HepG2 (cell line): Measurements from ENCODE around the gene ZMYND19. TPM values are rescaled to one million over a fixed set of nuclear protein-coding genes. Genes with fewer than 3 reads are reported as not detected.

Experiments
- ATF4 ChIP-seq, 2 experiments: fragments of 450-650 bp in 1 of 2; sonication (generic) in 1 of 2; formaldehyde crosslinking; IDR thresholded peaks; 2 replicates each; pipeline versions ENCODE4 v1.5.0 to v1.8.0; 2020 to 2022; ENCODE audit warnings: mild to moderate bottlenecking in 1 of 2, missing genetic modification reagents in 1 of 2
- FOXJ3 ChIP-seq: sonication (generic); formaldehyde crosslinking; IDR thresholded peaks from 2 replicates; pipeline ENCODE4 v1.4.0; 2020; ENCODE audit warnings: missing genetic modification reagents, mild to moderate bottlenecking, borderline replicate concordance
- GMEB1 ChIP-seq: sonication (generic); formaldehyde crosslinking; IDR thresholded peaks from 2 replicates; pipeline ENCODE4 v1.5.1; 2020; ENCODE audit warnings: missing genetic modification reagents, mild to moderate bottlenecking, borderline replicate concordance
- RXRB ChIP-seq: IDR thresholded peaks from 2 replicates; pipeline ENCODE4 v1.6.1; 2016; ENCODE audit warnings: borderline replicate concordance, missing genetic modification reagents, missing compliant biosample characterization
- SP2 ChIP-seq: sonication (generic); formaldehyde crosslinking; IDR thresholded peaks from 2 replicates; pipeline ENCODE4 v1.5.1; 2020; ENCODE audit warnings: mild to moderate bottlenecking, missing genetic modification reagents
- TAF1 ChIP-seq: sonication (generic); formaldehyde crosslinking; IDR thresholded peaks from 2 replicates; pipeline ENCODE4 v1.4.0; 2020; ENCODE audit warnings: missing genetic modification reagents
- ZBTB40 ChIP-seq, 2 experiments: fragments of 450-650 bp in 1 of 2; sonication (generic) in 1 of 2; formaldehyde crosslinking in 1 of 2; IDR thresholded peaks; 2 replicates each; pipeline versions ENCODE4 v1.6.1 to v1.8.0; 2016 to 2022; ENCODE audit warnings: antibody characterized with exemption in 1 of 2, mild to moderate bottlenecking in 1 of 2, missing genetic modification reagents in 1 of 2
- ZFP36L1 ChIP-seq: sonication (generic); formaldehyde crosslinking; IDR thresholded peaks from 2 replicates; pipeline ENCODE4 v1.8.0; 2022; ENCODE audit warnings: mild to moderate bottlenecking, missing genetic modification reagents, moderate library complexity
- ZNF205 ChIP-seq: IDR thresholded peaks from 2 replicates; pipeline ENCODE4 v1.6.1; 2018; ENCODE audit warnings: missing biosample characterization, missing genetic modification reagents
- ZNF263 ChIP-seq: sonication (generic); formaldehyde crosslinking; IDR thresholded peaks from 2 replicates; pipeline ENCODE4 v1.4.0; 2020; ENCODE audit warnings: missing genetic modification reagents
- ZNF431 ChIP-seq: sonication (generic); formaldehyde crosslinking; IDR thresholded peaks from 2 replicates; pipeline ENCODE4 v1.9.0; 2022; ENCODE audit warnings: missing genetic modification reagents, low read depth, mild to moderate bottlenecking, borderline replicate concordance
- ZNF850 ChIP-seq: sonication (generic); formaldehyde crosslinking; conservative IDR thresholded peaks from 2 replicates; pipeline ENCODE4 v1.9.0; 2021; ENCODE audit warnings: mild to moderate bottlenecking, missing genetic modification reagents
- polyA plus RNA-seq, 8 experiments: library from polyadenylated mRNA; depleted of rRNA in 3 of 8; stranded (reverse) in 7 of 8; unstranded in 1 of 8; fragments of >200 nt; fragmentation: Illumina TruSeq in 4 of 8; extraction: Trizol in 4 of 8; gene quantifications; 2 replicates each; pipeline versions ENCODE4 v1.2.1 to v1.2.3, GENCODE V29; 2011 to 2016; ENCODE audit warnings: low read depth in 4 of 8, missing spikeins in 1 of 8, mixed read lengths in 1 of 8; ENCODE audit not compliant: insufficient read depth in 1 of 8
- total RNA-seq, 5 experiments: library from RNA; depleted of rRNA; stranded (reverse); fragments of >200 nt; fragmentation: Illumina TruSeq; extraction: Trizol; gene quantifications; 2 replicates each; pipeline ENCODE4 v1.2.3, GENCODE V29; 2016; ENCODE audit warnings: low read depth in 1 of 5

Gene ZMYND19
- total and polyA plus RNA-seq, 2 of the 13 experiments (the other 11 are each of a cell fraction or from before 2014, with no cell fraction given): 21.3 to 38.7 TPM

- TF ChIP-seq ZNF850 (CRISPR knock-in tag): 0 out of 2 replicates have a peak, but pooled peaks have one; percentile 23
- peak; percentile 20; the same call in 1 of the 2 replicates for TF ChIP-seq ZNF263 (CRISPR knock-in tag)
- peak in 1 of 2 experiments; percentile 14; a peak in 1 of 4 replicates for TF ChIP-seq ATF4 (CRISPR knock-in tag; IDR thresholded peaks at IDR 0.05)
- no peak for TF ChIP-seq ZFP36L1 (CRISPR knock-in tag)
- TF ChIP-seq FOXJ3: no peak
- peak; percentile 57; the same call in 1 of the 2 replicates for TF ChIP-seq ZNF431 (CRISPR knock-in tag)
- peak; percentile 51; the same call in 1 of the 2 replicates for TF ChIP-seq SP2
- TF ChIP-seq GMEB1: peak; percentile 65; the same call in 1 of the 2 replicates
- no peak for TF ChIP-seq ZNF205 (CRISPR knock-in tag)
- TF ChIP-seq TAF1 (CRISPR knock-in tag): peak; percentile 61
- TF ChIP-seq RXRB (CRISPR knock-in tag): peak; percentile 27; the same call in 1 of the 2 replicates
- TF ChIP-seq ZBTB40 (IDR thresholded peaks at IDR 0.05): no peak
- TF ChIP-seq ZBTB40 (CRISPR knock-in tag; IDR thresholded peaks at IDR 0.05): peak; percentile 36; the same call in 1 of the 2 replicates
Observed at GRCh38 chr9:137618105-137619067, 28.1 kb upstream of the ZMYND19 start, which contains the start of gene EHMT1 (continued).
